ENCODE measurements around the gene CFAP221. TPM values are rescaled to one million over a fixed set of nuclear protein-coding genes. Genes with fewer than 3 reads are reported as not detected.
"Not testable (repeated sequence)": the region's sequence is repeated elsewhere in the genome, so short reads cannot be mapped to it uniquely, and the experiment has no call there.

Gene CFAP221
- total RNA-seq, 1 experiment from 2014 or later = 10.0 TPM

DNA sequence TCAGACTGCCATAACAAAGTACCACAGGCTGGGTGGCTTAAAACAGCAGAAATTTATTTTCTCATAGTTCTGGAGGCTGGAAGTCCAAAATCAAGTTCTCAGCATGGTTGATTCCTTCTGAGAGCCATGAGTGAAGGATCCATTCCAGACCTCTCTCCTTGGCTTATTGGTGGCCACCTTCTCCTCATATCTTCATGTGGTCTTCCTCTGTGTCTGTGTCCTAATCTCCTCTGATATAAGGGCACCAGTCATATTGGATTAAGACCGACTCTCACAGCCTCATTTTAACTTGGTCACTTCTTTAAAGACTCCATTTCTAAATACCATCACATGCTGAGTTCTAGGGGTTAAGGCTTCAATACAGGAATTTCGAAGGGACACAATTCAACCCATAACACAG lies 65.1 kb downstream of the CFAP221 start:
- Mint-ChIP-seq H3K27ac (ENCODE audit: unreplicated experiment) (no peak overlapping the region), H3K4me3 (ENCODE audit: low read depth, unreplicated experiment) (no peak overlapping the region), H3K36me3 (ENCODE audit: insufficient read depth, unreplicated experiment) (no peaks in the 10 kb centered on the region), H3K4me1 (ENCODE audit: low read depth, unreplicated experiment) (peaks cover 17% of the 10 kb centered on the region), H3K9me3 (ENCODE audit: low read depth, unreplicated experiment) (peaks cover 7% of the 10 kb centered on the region), H3K27me3 (ENCODE audit: unreplicated experiment) (peaks cover 5% of the 10 kb centered on the region)
- no peak for DNase-seq
- CTCF ChIA-PET = no interaction called here
- TF ChIP-seq CTCF (IDR thresholded peaks at IDR 0.05; ENCODE audit: unreplicated experiment) = no peak
- intact Hi-C loops (cut with micrococcal nuclease; ENCODE audit: unreplicated experiment) = no loop called here
- BruUV-seq (replicated peaks) = no TSS peak

GRCh38 chr2:119614140-119614539 lies 69.9 kb downstream of the CFAP221 start:
- H3K27ac Mint-ChIP-seq (ENCODE audit: unreplicated experiment); H3K4me3 Mint-ChIP-seq (ENCODE audit: low read depth, unreplicated experiment); H3K4me1 Mint-ChIP-seq (ENCODE audit: low read depth, unreplicated experiment); CTCF ChIA-PET; BruUV-seq (replicated peaks); H3K36me3 Mint-ChIP-seq (ENCODE audit: insufficient read depth, unreplicated experiment); intact Hi-C loops (cut with micrococcal nuclease; ENCODE audit: unreplicated experiment); DNase-seq: not testable (repeated sequence)
- Mint-ChIP-seq H3K9me3 (ENCODE audit: low read depth, unreplicated experiment) (peaks cover 12% of the 10 kb centered on the region), H3K27me3 (ENCODE audit: unreplicated experiment) (peaks cover 24% of the 10 kb centered on the region)

DNA sequence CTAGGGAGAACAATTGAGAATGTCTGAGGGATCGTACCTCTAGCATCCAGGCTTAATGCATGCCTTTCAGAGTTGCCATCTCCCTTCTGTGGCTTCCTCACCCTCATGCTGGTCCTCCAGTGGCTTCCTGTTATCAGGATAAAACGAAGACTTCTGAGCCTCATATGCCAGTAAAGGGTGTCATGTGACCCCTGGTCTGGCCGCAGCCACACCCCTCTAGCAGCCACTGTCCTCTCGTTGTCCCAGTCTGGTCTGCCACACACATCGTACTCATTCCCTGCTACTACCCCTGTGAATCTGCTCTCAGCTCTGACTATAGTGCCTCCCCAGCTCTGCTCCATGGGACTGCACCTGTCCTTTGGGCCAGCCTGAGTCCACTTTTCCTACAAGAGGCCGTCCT lies 72.2 kb downstream of the CFAP221 start:
- no TSS peak for BruUV-seq (replicated peaks)
- Mint-ChIP-seq H3K27me3 (ENCODE audit: unreplicated experiment) (peaks cover 40% of the 10 kb centered on the region), H3K9me3 (ENCODE audit: low read depth, unreplicated experiment) (peaks cover 12% of the 10 kb centered on the region), H3K4me1 (ENCODE audit: low read depth, unreplicated experiment) (no peaks in the 10 kb centered on the region), H3K4me3 (ENCODE audit: low read depth, unreplicated experiment) (no peak overlapping the region), H3K27ac (ENCODE audit: unreplicated experiment) (no peak overlapping the region), H3K36me3 (ENCODE audit: insufficient read depth, unreplicated experiment) (no peaks in the 10 kb centered on the region)
- TF ChIP-seq CTCF (IDR thresholded peaks at IDR 0.05; ENCODE audit: unreplicated experiment) = no peak
- CTCF ChIA-PET = no interaction called here
- no peak for DNase-seq
- intact Hi-C loops (cut with micrococcal nuclease; ENCODE audit: unreplicated experiment) = no loop called here

DNA sequence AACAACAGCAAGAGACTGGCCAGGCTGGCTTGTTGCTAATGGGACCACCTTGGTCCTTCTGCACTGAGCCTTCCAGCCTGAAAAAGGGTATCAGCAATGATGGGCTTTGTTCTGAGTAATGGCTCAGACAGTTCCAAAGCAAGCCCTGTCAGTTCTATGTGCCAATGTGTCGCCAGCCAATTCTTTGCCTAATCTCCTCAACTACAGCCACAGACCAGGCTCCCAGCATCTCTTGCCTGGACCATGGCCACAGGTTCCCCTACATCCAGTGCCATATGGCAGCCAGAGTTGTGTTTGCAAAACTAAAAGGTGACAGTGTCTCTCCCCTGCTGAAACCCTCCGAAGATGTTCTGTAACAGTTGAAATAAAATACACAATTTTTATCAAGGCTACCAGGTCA lies 73.2 kb downstream of the CFAP221 start:
- Mint-ChIP-seq H3K27ac (ENCODE audit: unreplicated experiment) (no peak overlapping the region), H3K36me3 (ENCODE audit: insufficient read depth, unreplicated experiment) (no peaks in the 10 kb centered on the region), H3K4me1 (ENCODE audit: low read depth, unreplicated experiment) (no peaks in the 10 kb centered on the region), H3K9me3 (ENCODE audit: low read depth, unreplicated experiment) (peaks cover 14% of the 10 kb centered on the region), H3K4me3 (ENCODE audit: low read depth, unreplicated experiment) (no peak overlapping the region), H3K27me3 (ENCODE audit: unreplicated experiment) (peaks cover 43% of the 10 kb centered on the region)
- BruUV-seq (replicated peaks) = no TSS peak
- TF ChIP-seq CTCF (IDR thresholded peaks at IDR 0.05; ENCODE audit: unreplicated experiment) = no peak
- CTCF ChIA-PET = no interaction called here
- DNase-seq = no peak
- intact Hi-C loops (cut with micrococcal nuclease; ENCODE audit: unreplicated experiment) = no loop called here

DNA sequence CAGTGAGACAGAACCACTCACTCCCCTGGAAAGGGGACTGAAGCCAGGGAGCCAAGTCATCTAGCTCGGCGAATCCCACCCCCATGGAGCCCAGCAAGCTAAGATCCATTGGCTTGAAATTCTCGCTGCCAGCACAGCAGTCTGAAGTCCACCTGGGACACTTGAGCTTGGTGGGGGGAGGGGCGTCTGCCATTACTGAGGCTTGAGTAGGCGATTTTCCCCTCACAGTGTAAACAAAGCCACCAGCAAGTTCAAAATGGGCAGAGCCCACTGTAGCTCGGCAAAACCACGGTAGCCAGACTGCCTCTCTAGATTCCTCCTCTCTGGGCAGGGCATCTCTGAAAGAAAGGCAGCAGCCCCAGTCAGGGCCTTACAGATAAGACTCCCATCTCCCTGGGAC lies 74.5 kb downstream of the CFAP221 start:
- intact Hi-C loops (cut with micrococcal nuclease; ENCODE audit: unreplicated experiment); DNase-seq; H3K4me3 Mint-ChIP-seq (ENCODE audit: low read depth, unreplicated experiment); BruUV-seq (replicated peaks); H3K4me1 Mint-ChIP-seq (ENCODE audit: low read depth, unreplicated experiment); CTCF ChIA-PET; H3K27ac Mint-ChIP-seq (ENCODE audit: unreplicated experiment); H3K36me3 Mint-ChIP-seq (ENCODE audit: insufficient read depth, unreplicated experiment): not testable (repeated sequence)
- Mint-ChIP-seq H3K9me3 (ENCODE audit: low read depth, unreplicated experiment) (peaks cover 17% of the 10 kb centered on the region), H3K27me3 (ENCODE audit: unreplicated experiment) (peaks cover 49% of the 10 kb centered on the region)

Measured in Calu3 (cell line).